K562 (cell line): Measurements from ENCODE around the gene FLOT2. TPM values are rescaled to one million over a fixed set of nuclear protein-coding genes. Genes with fewer than 3 reads are reported as not detected.
A peak's percentile ranks its signal among the peaks of the same experiment; 100 is the strongest.

Experiments used
- CTCF ChIP-seq, 3 experiments: IDR thresholded peaks in 2 of 3; conservative IDR thresholded peaks in 1 of 3; 2 replicates each; pipeline ENCODE4 v1.5.1; 2011 to 2012; ENCODE audit warnings: low read length in 3 of 3, mild to moderate bottlenecking in 3 of 3, control low read depth in 2 of 3, improper control_type of control experiment in 1 of 3, inconsistent platforms in 1 of 3, low read depth in 1 of 3, mixed read lengths in 1 of 3, moderate library complexity in 1 of 3; ENCODE audit not compliant: insufficient read depth in 2 of 3
- E2F3 ChIP-seq: fragments of 250-450 bp; sonication (Bioruptor Pico); IDR thresholded peaks from 2 replicates; pipeline ENCODE4 v1.4.0; 2020; ENCODE audit warnings: mild to moderate bottlenecking
- FOXP1 ChIP-seq: sonication (generic); formaldehyde crosslinking; IDR thresholded peaks from 2 replicates; pipeline ENCODE4 v1.8.0; 2022; ENCODE audit warnings: mild to moderate bottlenecking, missing genetic modification reagents
- GABPB1 ChIP-seq: sonication (generic); formaldehyde crosslinking; IDR thresholded peaks from 2 replicates; pipeline ENCODE4 v1.8.0; 2022; ENCODE audit warnings: mild to moderate bottlenecking, missing genetic modification reagents
- GTF2F1 ChIP-seq: IDR thresholded peaks from 2 replicates; pipeline ENCODE4 v1.6.1; 2011; ENCODE audit warnings: low read depth, low read length, improper control_type of control experiment
- KDM4B ChIP-seq, 2 experiments: fragments of 450-650 bp in 1 of 2; sonication (generic) in 1 of 2; IDR thresholded peaks; 2 replicates each; pipeline ENCODE4 v1.6.1; 2016 to 2017; ENCODE audit warnings: borderline replicate concordance in 2 of 2, antibody characterized with exemption in 1 of 2, low read depth in 1 of 2, mild to moderate bottlenecking in 1 of 2
- NEUROD1 ChIP-seq: fragments of 150-350 bp; IDR thresholded peaks from 2 replicates; pipeline ENCODE4 v1.6.1; 2014; ENCODE audit warnings: borderline replicate concordance, low read length, low read depth; ENCODE audit not compliant: partially characterized antibody
- NFIX ChIP-seq: fragments of 250-450 bp; sonication (Bioruptor Pico); IDR thresholded peaks from 2 replicates; pipeline ENCODE4 v1.4.0; 2020; ENCODE audit warnings: low read depth, mild to moderate bottlenecking, moderate library complexity
- POLR2A ChIP-seq: fragments of 450-650 bp; conservative IDR thresholded peaks from 2 replicates; pipeline ENCODE4 v1.6.1; 2016
- SIN3A ChIP-seq, 2 experiments: fragments of 150-350 bp in 1 of 2; IDR thresholded peaks; 2 replicates each; pipeline ENCODE4 v1.6.1; 2011 to 2016; ENCODE audit warnings: borderline replicate concordance in 2 of 2, low read depth in 2 of 2, low read length in 2 of 2, mild to moderate bottlenecking in 2 of 2, moderate library complexity in 2 of 2; ENCODE audit not compliant: control insufficient read depth in 1 of 2
- ZBTB40 ChIP-seq, 2 experiments: fragments of 450-650 bp in 1 of 2; sonication (generic) in 1 of 2; formaldehyde crosslinking in 1 of 2; IDR thresholded peaks; 2 replicates each; pipeline versions ENCODE4 v1.7.1 to v1.9.0; 2016 to 2022; ENCODE audit warnings: inconsistent platforms in 1 of 2, mild to moderate bottlenecking in 1 of 2, missing genetic modification reagents in 1 of 2
- ZBTB49 ChIP-seq: sonication (generic); formaldehyde crosslinking; IDR thresholded peaks from 2 replicates; pipeline ENCODE4 v1.8.0; 2022; ENCODE audit warnings: missing genetic modification reagents, mild to moderate bottlenecking, borderline replicate concordance
- polyA plus RNA-seq, 8 experiments: library from polyadenylated mRNA; depleted of rRNA in 4 of 8; stranded (reverse) in 5 of 8; unstranded in 3 of 8; fragments of >200 nt; fragmentation: Nextera tagmentation in 2 of 8; fragmentation: Illumina TruSeq in 1 of 8; extraction: Ambion mirVana in 2 of 8; extraction: Trizol in 1 of 8; gene quantifications; 2 replicates each; pipeline versions ENCODE4 v1.2.1 to v1.2.3, GENCODE V29; 2011 to 2014; ENCODE audit warnings: inconsistent platforms in 1 of 8, missing spikeins in 1 of 8
- total RNA-seq, 7 experiments: library from RNA; depleted of rRNA in 6 of 7; stranded (reverse); fragments of >200 nt in 6 of 7; fragmentation: Illumina TruSeq in 2 of 7; extraction: Trizol in 2 of 7; gene quantifications; 2 replicates each; pipeline versions ENCODE4 v1.2.1 to v1.2.3, GENCODE V29; 2011 to 2021; ENCODE audit warnings: low replicate concordance in 1 of 7

FLOT2 gene
- total and polyA plus RNA-seq, 9 of the 15 experiments (the other 6 are each of a cell fraction or from before 2014, with no cell fraction given): 17.5 to 138 (median 41.7) TPM

GRCh38 chr17:28864991-28865849 lies 32.3 kb downstream of the FLOT2 start (continued):
- peak; percentile 96; the same call in 1 of the 2 replicates for TF ChIP-seq E2F3 (CRISPR knock-in tag)
- no peak for TF ChIP-seq NFIX (CRISPR knock-in tag)
- no peak for TF ChIP-seq CTCF (IDR thresholded peaks at IDR 0.05 in 2 of 3, conservative IDR thresholded peaks at IDR 0.05 in 1 of 3; ENCODE audit: insufficient read depth in 2 of 3, low read depth in 1 of 3, low read length in 3 of 3)
- TF ChIP-seq SIN3A (IDR thresholded peaks at IDR 0.05; ENCODE audit: borderline replicate concordance in 2 of 2, control insufficient read depth in 1 of 2, low read depth in 2 of 2, low read length in 2 of 2): peak in 1 of 2 experiments; percentile 41; a peak in 1 of 4 replicates
- no peak for TF ChIP-seq ZBTB49 (CRISPR knock-in tag)
- TF ChIP-seq POLR2A: peak; percentile 21; the same call in 1 of the 2 replicates
- TF ChIP-seq ZBTB40 (IDR thresholded peaks at IDR 0.05): no peak
- no peak for TF ChIP-seq ZBTB40 (CRISPR knock-in tag; IDR thresholded peaks at IDR 0.05)
- TF ChIP-seq GTF2F1: no peak
- peak; percentile 96 for TF ChIP-seq NEUROD1
- TF ChIP-seq FOXP1: no peak
- TF ChIP-seq KDM4B (IDR thresholded peaks at IDR 0.05; ENCODE audit: borderline replicate concordance in 2 of 2, low read depth in 1 of 2): no peak
- 0 out of 2 replicates have a peak, but pooled peaks have one; percentile 60 for TF ChIP-seq GABPB1 (CRISPR knock-in tag)
